ENCODE data around the gene AFG1L.

- TF ChIP-seq ZNF274 (IDR thresholded peaks at IDR 0.05; ENCODE audit: low read depth, low read length) = no peak
- TF ChIP-seq YY1 (IDR thresholded peaks at IDR 0.05; ENCODE audit: insufficient read depth, insufficient read length) = no peak
- TF ChIP-seq SUZ12 (IDR thresholded peaks at IDR 0.05; ENCODE audit: extremely low read depth, insufficient read depth, insufficient read length) = no peak
Measured at GRCh38 chr6:108350528-108350927, 55.7 kb downstream of the AFG1L start.
